NCI-H2107 (cell line): Measurements from ENCODE around the gene PCBP3.
A peak's percentile ranks its signal among the peaks of the same experiment; 100 is the strongest.
"Not testable (repeated sequence)": the region's sequence is repeated elsewhere in the genome, so short reads cannot be mapped to it uniquely, and the experiment has no call there.

Source experiments
- DNase-seq: peaks from one replicate; lab custom pipeline; 2025; lab: John Stamatoyannopoulos, UW

Gene PCBP3

GRCh38 chr21:45809421-45809820, 165.9 kb downstream of the PCBP3 start:
- DNase-seq, result no peak

- DNase-seq, result no peak
These were observed 167.6 kb downstream of the PCBP3 start for GRCh38 chr21:45811136-45811535.

GRCh38 chr21:45814210-45814940, 170.8 kb downstream of the PCBP3 start:
- not testable (repeated sequence) for DNase-seq

GRCh38 chr21:45815781-45816180, 172.3 kb downstream of the PCBP3 start:
- DNase-seq, result not testable (repeated sequence)

GRCh38 chr21:45816794-45817193, 173.3 kb downstream of the PCBP3 start:
- no peak for DNase-seq

GRCh38 chr21:45817345-45817744, 173.8 kb downstream of the PCBP3 start:
- no peak for DNase-seq

- no peak for DNase-seq
These were observed 174.9 kb downstream of the PCBP3 start for GRCh38 chr21:45818276-45818903.

- no peak for DNase-seq
These were observed 175.4 kb downstream of the PCBP3 start for GRCh38 chr21:45818904-45819285.

GRCh38 chr21:45819478-45820170, 176.1 kb downstream of the PCBP3 start:
- DNase-seq, result no peak

GRCh38 chr21:45820171-45821091, 176.9 kb downstream of the PCBP3 start:
- peak; percentile 78 for DNase-seq

- DNase-seq, result no peak
These were observed 177.9 kb downstream of the PCBP3 start for GRCh38 chr21:45821315-45821962.

- DNase-seq, result no peak
These were observed 178.5 kb downstream of the PCBP3 start for GRCh38 chr21:45821998-45822397.

GRCh38 chr21:45822429-45823099, 179.0 kb downstream of the PCBP3 start:
- no peak for DNase-seq

GRCh38 chr21:45823100-45823681, 179.7 kb downstream of the PCBP3 start:
- DNase-seq, result no peak

GRCh38 chr21:45824546-45825215, 181.2 kb downstream of the PCBP3 start:
- no peak for DNase-seq

- DNase-seq, result no peak
These were observed 181.7 kb downstream of the PCBP3 start for GRCh38 chr21:45825219-45825618.

GRCh38 chr21:45826676-45827301, 183.3 kb downstream of the PCBP3 start:
- DNase-seq, result no peak

GRCh38 chr21:45827302-45827692, 183.8 kb downstream of the PCBP3 start:
- DNase-seq, result no peak

- no peak for DNase-seq
These were observed 184.5 kb downstream of the PCBP3 start for GRCh38 chr21:45827881-45828579.
